Heart left ventricle (tissue), 16 donors: Measurements from ENCODE around the gene TBX2. TPM values are rescaled to one million over a fixed set of nuclear protein-coding genes. Genes with fewer than 3 reads are reported as not detected.

ENCODE experiments used
- ATAC-seq, 4 donors: fragments of 200-7000 bp; cut with Tn5 transposase; one replicate each; pipeline ENCODE4 v1.9.1; 2020 to 2022; ENCODE audit warnings: moderate library complexity in 4 of 4, mild to moderate bottlenecking in 3 of 4, moderate number of reproducible peaks in 1 of 4
- DNase-seq, 5 donors: peaks; one replicate each; pipeline ENCODE4 v3.0.0-alpha.2; 2020
- H3K27ac ChIP-seq, 12 donors: fragments of 200-600 bp; sonication (generic) in 4 of 12; one replicate each; pipeline versions ENCODE4 v1.5.0 to v1.8.0; 2016 to 2022; ENCODE audit warnings: mild to moderate bottlenecking in 2 of 12
- H3K27me3 ChIP-seq, 9 donors: fragments of 200-600 bp; sonication (generic) in 2 of 9; one replicate each; pipeline versions ENCODE4 v1.5.1 to v1.8.0; 2016 to 2022; ENCODE audit warnings: mild to moderate bottlenecking in 3 of 9
- H3K36me3 ChIP-seq, 9 donors: fragments of 200-600 bp; sonication (generic) in 2 of 9; one replicate each; pipeline versions ENCODE4 v1.5.0 to v1.8.0; 2018 to 2022; ENCODE audit warnings: mild to moderate bottlenecking in 2 of 9
- H3K4me1 ChIP-seq, 12 donors: fragments of 200-600 bp; sonication (generic) in 4 of 12; one replicate each; pipeline versions ENCODE4 v1.5.0 to v1.8.0; 2016 to 2022; ENCODE audit warnings: mild to moderate bottlenecking in 3 of 12
- H3K4me3 ChIP-seq, 12 donors: fragments of 200-600 bp; sonication (generic) in 4 of 12; one replicate each; pipeline versions ENCODE4 v1.5.0 to v1.8.0; 2017 to 2022; ENCODE audit warnings: mild to moderate bottlenecking in 9 of 12, moderate library complexity in 4 of 12
- H3K9me3 ChIP-seq, 12 donors: fragments of 200-600 bp; sonication (generic) in 4 of 12; one replicate each; pipeline versions ENCODE4 v1.5.0 to v1.8.0; 2016 to 2022; ENCODE audit warnings: mild to moderate bottlenecking in 1 of 12
- POLR2A ChIP-seq, 2 donors: fragments of 450-650 bp; IDR thresholded peaks; one replicate each; pipeline ENCODE4 v1.6.1; 2017; ENCODE audit warnings: antibody characterized with exemption in 2 of 2, mild to moderate bottlenecking in 2 of 2, moderate library complexity in 2 of 2
- WGBS, 4 donors: extraction: QIAGEN DNeasy Blood & Tissue Kit in 2 of 4; methylation state at CpG; one replicate each; pipeline versions ENCODE4 v1.1.5 to v1.1.7; 2013 to 2018; 5-methylcytosine and 5-hydroxymethylcytosine counted together
- intact Hi-C, 10 donors: fragments of 100-400 bp; cut with DNase I; formaldehyde crosslinking; loops; one replicate each; pipeline versions ENCODE4 v1.11.1 to v1.14.2; 2022
- polyA plus RNA-seq, 2 donors: library from polyadenylated mRNA; stranded (reverse); fragments of 200-250 nt; gene quantifications; one replicate each; pipeline ENCODE4 v1.2.3, GENCODE V29; 2013
- total RNA-seq, 9 donors: library from RNA; depleted of rRNA in 2 of 9; stranded (reverse); fragments of >200 nt in 2 of 9; fragmentation: NEBNext Ultra II Directional in 3 of 9; extraction: Animal tissue kit (Norgen Biotek cat#: 25700) in 3 of 9; gene quantifications; one replicate each; pipeline versions ENCODE4 v1.1.0 to v1.2.4, GENCODE V29; 2016 to 2023
- TF ChIP-seq, protein P1 (sequence below), 12 donors: fragments of 200-600 bp; sonication (generic) in 4 of 12; IDR thresholded peaks; one replicate each; pipeline versions ENCODE4 v1.5.0 to v1.8.0; 2018 to 2022; ENCODE audit warnings: antibody characterized with exemption in 12 of 12, mild to moderate bottlenecking in 5 of 12
- donor health status: ischemic (EF 13 %, LVEDD 7.1; RV severe dilation, severe dysfunction).
- donor health status: healthy with polysubstance abuse.
- donor health status: DM: no; HTN: yes; CAD: no.
- donor health status: DM: no; HTN: no; CAD: no.
- donor health status: ischemic (EF 25% LVEDD 6.9; RV normal size, moderate dysfunction).
- donor health status: ischemic (EF 25% LVEDD 5.7; RV mildly dilated, moderate dysfunction).
- donor health status: healthy.
- donor health status: DM: yes; HTN: yes; CAD: no.
- donor health status: ischemic (EF 35%, LVEDD 5.7; RV mildly dilated, moderate dysfunction).
- donor health status: nonischemic (EF 11% LVEDD 7.7; RV severe dilation, severe dysfunction).
- donor health status: DM: yes; HTN: yes; CAD: no.
- donor health status: PGD.
- donor health status: ischemic (EF 29% LVEDD 5.4; RV normal size, mild dysfunction).
- donor health status: nonischemic (EF 23%, LVEDD 6.1; RV moderate dilation, normal function).

Gene TBX2
- total and polyA plus RNA-seq, 11 donors, result 7.0 to 23.0 (median 13.4) TPM

DNA sequence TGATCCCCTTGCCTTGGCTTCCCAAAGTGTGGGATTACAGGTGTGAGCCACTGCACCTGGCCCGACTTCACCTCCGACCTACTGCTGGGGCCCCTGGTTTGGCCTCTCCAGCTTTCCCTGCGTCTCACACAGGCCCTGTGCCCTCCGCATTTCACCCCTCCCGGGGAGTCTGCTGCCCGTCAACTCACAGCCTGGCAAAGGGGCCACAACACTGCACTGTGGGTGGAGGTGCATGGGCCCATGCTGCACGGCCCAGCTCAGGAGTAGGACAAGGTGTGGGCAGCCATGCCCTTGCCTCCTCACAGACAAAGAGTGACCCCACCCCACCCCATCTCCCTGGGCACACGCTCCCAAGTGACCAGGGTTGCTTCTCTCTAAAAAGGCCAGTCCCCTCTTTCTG lies 12.6 kb upstream of the TBX2 start:
- Histone ChIP-seq H3K27ac (no peak overlapping the region), H3K9me3 (no peaks in the 10 kb centered on the region), H3K27me3 (no peaks in the 10 kb centered on the region), H3K4me1 (peaks cover 0 to 28% (median 6%) of the 10 kb centered on the region in 12 donors), H3K36me3 (no peaks in the 10 kb centered on the region), H3K4me3 (no peak overlapping the region)
- ATAC-seq (no peak), DNase-seq (no peak)
- intact Hi-C loops, result loop anchor here in 2 of 10 donors (10.0 kb wide), 2 partner anchors 182 to 662 kb away; no protein-coding TSS in a partner anchor
- 97 to 99% (median 98%) methylated on average over 8 of the region's 8 CpGs for WGBS, 4 donors
- TF ChIP-seq, protein P1, sequence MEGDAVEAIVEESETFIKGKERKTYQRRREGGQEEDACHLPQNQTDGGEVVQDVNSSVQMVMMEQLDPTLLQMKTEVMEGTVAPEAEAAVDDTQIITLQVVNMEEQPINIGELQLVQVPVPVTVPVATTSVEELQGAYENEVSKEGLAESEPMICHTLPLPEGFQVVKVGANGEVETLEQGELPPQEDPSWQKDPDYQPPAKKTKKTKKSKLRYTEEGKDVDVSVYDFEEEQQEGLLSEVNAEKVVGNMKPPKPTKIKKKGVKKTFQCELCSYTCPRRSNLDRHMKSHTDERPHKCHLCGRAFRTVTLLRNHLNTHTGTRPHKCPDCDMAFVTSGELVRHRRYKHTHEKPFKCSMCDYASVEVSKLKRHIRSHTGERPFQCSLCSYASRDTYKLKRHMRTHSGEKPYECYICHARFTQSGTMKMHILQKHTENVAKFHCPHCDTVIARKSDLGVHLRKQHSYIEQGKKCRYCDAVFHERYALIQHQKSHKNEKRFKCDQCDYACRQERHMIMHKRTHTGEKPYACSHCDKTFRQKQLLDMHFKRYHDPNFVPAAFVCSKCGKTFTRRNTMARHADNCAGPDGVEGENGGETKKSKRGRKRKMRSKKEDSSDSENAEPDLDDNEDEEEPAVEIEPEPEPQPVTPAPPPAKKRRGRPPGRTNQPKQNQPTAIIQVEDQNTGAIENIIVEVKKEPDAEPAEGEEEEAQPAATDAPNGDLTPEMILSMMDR (IDR thresholded peaks at IDR 0.05), result no peak

DNA sequence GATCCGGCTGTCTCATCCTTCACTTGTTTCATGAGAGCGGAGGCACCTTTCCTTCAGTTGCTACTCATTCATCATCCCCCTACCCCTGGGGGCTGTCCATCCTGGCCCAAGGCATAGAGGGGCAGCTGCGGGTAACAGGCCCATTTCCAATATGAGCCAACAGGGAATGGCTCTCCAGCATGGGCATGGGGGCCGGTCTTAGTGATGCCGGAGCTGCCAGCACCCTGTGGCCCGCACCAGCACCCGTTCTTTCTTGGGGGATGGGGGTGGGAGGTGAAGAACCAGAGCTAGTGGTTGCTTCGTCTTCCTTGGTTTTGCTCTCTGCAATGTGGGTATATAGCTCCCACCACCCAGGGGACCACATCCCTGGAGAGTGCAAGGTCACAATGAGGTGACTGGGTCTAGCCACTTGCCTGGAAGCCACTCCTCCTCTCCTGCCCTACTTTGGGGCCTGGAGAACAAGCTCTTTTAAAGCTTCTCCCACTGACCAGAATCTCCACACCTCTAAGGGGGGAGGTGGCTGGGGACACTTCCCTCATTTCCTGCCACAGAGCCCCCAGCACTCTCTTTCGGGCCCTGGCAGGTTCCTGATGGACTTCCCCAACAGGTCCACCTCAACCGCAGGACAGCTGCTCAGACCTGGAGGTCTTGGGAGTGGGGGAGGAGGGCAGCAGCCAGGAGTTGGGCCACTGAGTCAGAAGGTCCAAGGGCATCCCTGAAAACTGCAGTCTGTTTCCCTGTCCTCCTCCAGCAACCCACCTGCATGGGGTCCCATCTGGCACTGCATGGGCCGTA lies 11.9 kb upstream of the TBX2 start:
- WGBS, 4 donors, result 94 to 96% (median 95%) methylated on average over 6 to 11 of the region's 11 CpGs
- ATAC-seq (no peak), DNase-seq (peak in 1 of 5 donors; percentile 42)
- Histone ChIP-seq H3K9me3 (no peaks in the 10 kb centered on the region), H3K4me3 (no peak overlapping the region), H3K4me1 (peaks cover 0 to 28% (median 6%) of the 10 kb centered on the region in 12 donors), H3K27me3 (no peaks in the 10 kb centered on the region), H3K27ac (no peak overlapping the region), H3K36me3 (no peaks in the 10 kb centered on the region)
- TF ChIP-seq, protein P1 (IDR thresholded peaks at IDR 0.05), result no peak
- no peak for TF ChIP-seq POLR2A (IDR thresholded peaks at IDR 0.05)
- intact Hi-C loops, result loop anchor here in 2 of 10 donors (10.0 kb wide), 2 partner anchors 183 to 663 kb away; no protein-coding TSS in a partner anchor

DNA sequence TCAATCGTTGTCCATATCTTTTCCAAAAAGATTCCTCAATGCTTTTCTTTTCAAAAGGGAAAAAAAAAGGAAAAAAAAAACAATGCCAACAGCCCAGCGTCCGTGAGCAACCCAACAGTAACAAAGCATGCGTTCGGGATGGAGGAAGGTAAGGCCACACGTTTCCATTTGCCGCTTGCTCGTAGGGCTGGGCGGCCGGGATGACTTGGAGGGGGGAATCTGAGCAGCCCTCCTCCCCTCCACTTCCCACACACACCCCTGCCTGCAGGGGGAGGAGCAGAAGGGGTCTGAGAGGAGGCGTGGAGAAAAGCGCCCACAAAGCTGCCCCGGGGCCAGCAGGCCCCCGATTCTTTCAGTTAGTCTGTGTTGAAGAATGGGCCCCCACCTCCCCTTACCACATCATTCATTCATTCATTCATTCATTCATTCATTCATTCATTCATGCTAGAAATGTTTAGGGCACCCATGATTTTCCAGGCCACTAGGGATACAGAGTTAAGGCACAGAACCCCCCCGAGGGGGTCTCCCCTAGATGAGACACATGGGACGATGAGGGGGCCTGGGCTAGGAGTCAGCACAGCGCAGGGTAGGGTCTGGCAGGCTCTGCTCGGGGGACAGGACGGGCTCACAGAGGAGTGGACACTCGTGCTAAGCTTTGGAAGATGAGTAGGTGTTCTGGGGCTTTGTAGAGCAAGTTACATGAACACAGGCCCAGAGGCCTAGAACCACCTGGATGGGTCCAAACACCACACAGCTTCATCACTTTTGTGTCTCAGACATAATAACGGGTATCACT lies 10.9 kb upstream of the TBX2 start:
- WGBS, 4 donors, result 90 to 92% (median 91%) methylated on average over 19 to 21 of the region's 21 CpGs
- Histone ChIP-seq H3K36me3 (no peaks in the 10 kb centered on the region), H3K4me1 (peaks cover 0 to 24% (median 6%) of the 10 kb centered on the region in 12 donors), H3K4me3 (no peak overlapping the region), H3K9me3 (no peaks in the 10 kb centered on the region), H3K27me3 (no peaks in the 10 kb centered on the region), H3K27ac (peak overlapping the region in 2 of 12 donors; percentile 20 to 66)
- intact Hi-C loops, result loop anchor here in 2 of 10 donors (10.0 kb wide), 2 partner anchors 184 to 664 kb away; no protein-coding TSS in a partner anchor
- no peak for ATAC-seq
- TF ChIP-seq, protein P1 (IDR thresholded peaks at IDR 0.05), result no peak
- TF ChIP-seq POLR2A (IDR thresholded peaks at IDR 0.05), result no peak
- peak in 1 of 5 donors; percentile 44 for DNase-seq
